ENCODE results near the gene KRTAP10-1. TPM values are rescaled to one million over a fixed set of nuclear protein-coding genes. Genes with fewer than 3 reads are reported as not detected.
"Not testable (repeated sequence)": the region's sequence is repeated elsewhere in the genome, so short reads cannot be mapped to it uniquely, and the experiment has no call there.

KRTAP10-1 gene
- polyA plus RNA-seq, 1 donor (not counting 4 experiments of a cell fraction or from before 2014, with no cell fraction given): not detected

DNA sequence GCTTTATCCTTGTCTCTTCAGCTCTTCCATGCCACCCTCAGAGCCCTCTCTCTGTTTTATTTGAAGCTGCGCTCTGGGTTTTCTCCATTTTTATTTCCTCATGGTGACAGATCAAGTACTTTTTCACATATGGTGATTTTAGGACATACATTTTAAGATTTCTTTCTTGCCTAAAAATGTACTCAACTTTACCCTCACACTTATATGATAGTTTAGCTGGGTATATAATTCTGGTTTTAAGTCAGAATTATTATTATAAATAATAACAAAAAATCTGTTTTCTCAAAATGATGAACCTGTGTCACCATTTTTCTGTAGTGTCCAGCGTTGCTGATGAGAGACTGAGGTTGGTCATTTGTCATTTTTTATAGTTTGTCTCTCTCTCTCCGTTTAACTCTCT is 41.2 kb upstream of the KRTAP10-1 start:
- DNase-seq (ENCODE audit: low read depth, low spot score): no peak
- no peak overlapping the region for H3K9ac ChIP-seq (ENCODE audit: control insufficient read depth, extremely low read depth, insufficient read depth, low read length)
- peaks cover 11% of the 10 kb centered on the region for H3K9me3 ChIP-seq (ENCODE audit: control insufficient read depth, low read depth, low read length)
- no peak overlapping the region for H3K4me3 ChIP-seq (ENCODE audit: control insufficient read depth in 2 of 3, extremely low read depth in 1 of 3, insufficient read depth in 2 of 3, low read depth in 1 of 3, low read length in 3 of 3)
- dilution Hi-C loops (cut with MboI; ENCODE audit: extremely low pct_ligation_motif_present, low sequenced_read_pairs): no loop called here
- no peaks in the 10 kb centered on the region for H3K27me3 ChIP-seq (ENCODE audit: control insufficient read depth, extremely low read depth, insufficient read depth, low read length)
- H3K79me2 ChIP-seq (ENCODE audit: control insufficient read depth, insufficient read depth, low read length): no peaks in the 10 kb centered on the region
- no peaks in the 10 kb centered on the region for H4K20me1 ChIP-seq (ENCODE audit: control insufficient read depth, extremely low read depth, insufficient read depth, low read length)
- no peaks in the 10 kb centered on the region for H3K36me3 ChIP-seq (ENCODE audit: control insufficient read depth in 2 of 2, extremely low read depth in 1 of 2, insufficient read depth in 2 of 2, low read length in 2 of 2)
- no peak for TF ChIP-seq EZH2 (IDR thresholded peaks at IDR 0.05; ENCODE audit: low read length)
- no peak for TF ChIP-seq CTCF (optimal IDR thresholded peaks at IDR 0.05 in 1 of 3, IDR thresholded peaks at IDR 0.05 in 1 of 3, conservative IDR thresholded peaks at IDR 0.05 in 1 of 3; ENCODE audit: extremely low read depth in 1 of 3, insufficient read depth in 2 of 3, low read length in 3 of 3)
- no peaks in the 10 kb centered on the region for H3K4me1 ChIP-seq (ENCODE audit: control insufficient read depth, extremely low read depth, insufficient read depth, low read length)
- H3K27ac ChIP-seq (ENCODE audit: control insufficient read depth, insufficient read depth, low read length): no peak overlapping the region
- no peaks in the 10 kb centered on the region for H3K9me1 ChIP-seq (ENCODE audit: control insufficient read depth, extremely low read depth, insufficient read depth, low read length)
- H2AFZ ChIP-seq (ENCODE audit: control insufficient read depth, low read length): no peak overlapping the region
- H3K4me2 ChIP-seq (ENCODE audit: control insufficient read depth, extremely low read depth, insufficient read depth, low read depth, low read length): no peak overlapping the region
- no peak for FAIRE-seq

- DNase-seq (ENCODE audit: low read depth, low spot score); H3K4me1 ChIP-seq (ENCODE audit: control insufficient read depth, extremely low read depth, insufficient read depth, low read length); H3K9ac ChIP-seq (ENCODE audit: control insufficient read depth, extremely low read depth, insufficient read depth, low read length); dilution Hi-C loops (cut with MboI; ENCODE audit: extremely low pct_ligation_motif_present, low sequenced_read_pairs); H3K9me1 ChIP-seq (ENCODE audit: control insufficient read depth, extremely low read depth, insufficient read depth, low read length); H3K4me3 ChIP-seq (ENCODE audit: control insufficient read depth in 2 of 3, extremely low read depth in 1 of 3, insufficient read depth in 2 of 3, low read depth in 1 of 3, low read length in 3 of 3); H3K36me3 ChIP-seq (ENCODE audit: control insufficient read depth in 2 of 2, extremely low read depth in 1 of 2, insufficient read depth in 2 of 2, low read length in 2 of 2); H4K20me1 ChIP-seq (ENCODE audit: control insufficient read depth, extremely low read depth, insufficient read depth, low read length); H3K27ac ChIP-seq (ENCODE audit: control insufficient read depth, insufficient read depth, low read length); H2AFZ ChIP-seq (ENCODE audit: control insufficient read depth, low read length); H3K4me2 ChIP-seq (ENCODE audit: control insufficient read depth, extremely low read depth, insufficient read depth, low read depth, low read length); FAIRE-seq; H3K27me3 ChIP-seq (ENCODE audit: control insufficient read depth, extremely low read depth, insufficient read depth, low read length); H3K79me2 ChIP-seq (ENCODE audit: control insufficient read depth, insufficient read depth, low read length): not testable (repeated sequence)
- H3K9me3 ChIP-seq (ENCODE audit: control insufficient read depth, low read depth, low read length): peaks cover 11% of the 10 kb centered on the region
These were observed 40.3 kb upstream of the KRTAP10-1 start, which contains the start of gene KRTAP10-5 for GRCh38 chr21:44580231-44580821. Gene KRTAP10-5 (minus strand): TSS chr21:44580604. CDS start chr21:44580578, 26 bp downstream.

DNA sequence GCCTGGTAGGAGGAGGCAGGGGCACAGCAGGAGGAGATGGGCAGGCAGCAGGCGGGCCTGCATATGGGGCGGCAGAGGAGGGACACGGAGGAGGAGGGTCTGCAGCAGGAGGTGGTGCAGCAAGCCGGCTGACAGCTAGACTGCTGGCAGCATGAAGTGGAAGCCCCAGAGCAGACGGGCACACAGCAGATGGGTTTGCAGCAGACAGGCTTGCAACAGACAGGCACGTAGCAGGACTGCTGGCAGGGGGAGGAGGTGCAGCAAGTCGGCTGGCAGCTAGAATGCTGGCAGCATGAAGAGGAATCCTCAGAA is 39.8 kb upstream of the KRTAP10-1 start:
- no peaks in the 10 kb centered on the region for H3K36me3 ChIP-seq (ENCODE audit: control insufficient read depth in 2 of 2, extremely low read depth in 1 of 2, insufficient read depth in 2 of 2, low read length in 2 of 2)
- dilution Hi-C loops (cut with MboI; ENCODE audit: extremely low pct_ligation_motif_present, low sequenced_read_pairs): no loop called here
- no peak for TF ChIP-seq CTCF (optimal IDR thresholded peaks at IDR 0.05 in 1 of 3, IDR thresholded peaks at IDR 0.05 in 1 of 3, conservative IDR thresholded peaks at IDR 0.05 in 1 of 3; ENCODE audit: extremely low read depth in 1 of 3, insufficient read depth in 2 of 3, low read length in 3 of 3)
- TF ChIP-seq EZH2 (IDR thresholded peaks at IDR 0.05; ENCODE audit: low read length): no peak

More for the DNA sequence above, 39.8 kb upstream of the KRTAP10-1 start:
- H3K4me3 ChIP-seq (ENCODE audit: control insufficient read depth in 2 of 3, extremely low read depth in 1 of 3, insufficient read depth in 2 of 3, low read depth in 1 of 3, low read length in 3 of 3): no peak overlapping the region
- H3K4me1 ChIP-seq (ENCODE audit: control insufficient read depth, extremely low read depth, insufficient read depth, low read length): no peaks in the 10 kb centered on the region
- FAIRE-seq (no peak), DNase-seq (ENCODE audit: low read depth, low spot score) (no peak)
- H3K27me3 ChIP-seq (ENCODE audit: control insufficient read depth, extremely low read depth, insufficient read depth, low read length): no peaks in the 10 kb centered on the region
- peaks cover 11% of the 10 kb centered on the region for H3K9me3 ChIP-seq (ENCODE audit: control insufficient read depth, low read depth, low read length)
- H3K4me2 ChIP-seq (ENCODE audit: control insufficient read depth, extremely low read depth, insufficient read depth, low read depth, low read length): no peak overlapping the region
- H3K9me1 ChIP-seq (ENCODE audit: control insufficient read depth, extremely low read depth, insufficient read depth, low read length): no peaks in the 10 kb centered on the region
- no peak overlapping the region for H3K27ac ChIP-seq (ENCODE audit: control insufficient read depth, insufficient read depth, low read length)
- H4K20me1 ChIP-seq (ENCODE audit: control insufficient read depth, extremely low read depth, insufficient read depth, low read length): no peaks in the 10 kb centered on the region
- H3K9ac ChIP-seq (ENCODE audit: control insufficient read depth, extremely low read depth, insufficient read depth, low read length): no peak overlapping the region
- no peaks in the 10 kb centered on the region for H3K79me2 ChIP-seq (ENCODE audit: control insufficient read depth, insufficient read depth, low read length)
- no peak overlapping the region for H2AFZ ChIP-seq (ENCODE audit: control insufficient read depth, low read length)
